ENCODE data around the gene NGRN.
A peak's percentile ranks its signal among the peaks of the same experiment; 100 is the strongest.
"Not testable (repeated sequence)": the region's sequence is repeated elsewhere in the genome, so short reads cannot be mapped to it uniquely, and the experiment has no call there.

Gene NGRN

DNA sequence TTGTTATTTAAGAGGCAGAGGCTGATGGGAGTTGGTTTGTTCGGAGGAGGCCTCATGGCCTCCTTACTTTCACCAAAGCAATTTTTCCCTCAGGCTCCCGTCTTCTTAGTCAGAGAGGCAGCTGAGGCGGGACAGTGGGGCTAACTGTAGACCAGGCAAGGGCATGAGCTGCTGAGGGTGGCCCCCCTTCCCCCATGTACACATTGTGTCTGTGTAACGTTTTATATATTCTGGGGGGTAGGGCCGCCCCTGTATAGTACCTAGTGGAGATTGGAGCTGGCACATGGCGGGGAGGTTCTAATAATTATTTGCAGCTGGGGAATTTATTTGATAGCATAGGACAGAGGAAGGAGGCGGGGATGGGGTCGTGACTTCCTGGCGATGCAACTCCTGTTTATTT lies 35.1 kb downstream of the NGRN start:
- TF ChIP-seq, protein P1, sequence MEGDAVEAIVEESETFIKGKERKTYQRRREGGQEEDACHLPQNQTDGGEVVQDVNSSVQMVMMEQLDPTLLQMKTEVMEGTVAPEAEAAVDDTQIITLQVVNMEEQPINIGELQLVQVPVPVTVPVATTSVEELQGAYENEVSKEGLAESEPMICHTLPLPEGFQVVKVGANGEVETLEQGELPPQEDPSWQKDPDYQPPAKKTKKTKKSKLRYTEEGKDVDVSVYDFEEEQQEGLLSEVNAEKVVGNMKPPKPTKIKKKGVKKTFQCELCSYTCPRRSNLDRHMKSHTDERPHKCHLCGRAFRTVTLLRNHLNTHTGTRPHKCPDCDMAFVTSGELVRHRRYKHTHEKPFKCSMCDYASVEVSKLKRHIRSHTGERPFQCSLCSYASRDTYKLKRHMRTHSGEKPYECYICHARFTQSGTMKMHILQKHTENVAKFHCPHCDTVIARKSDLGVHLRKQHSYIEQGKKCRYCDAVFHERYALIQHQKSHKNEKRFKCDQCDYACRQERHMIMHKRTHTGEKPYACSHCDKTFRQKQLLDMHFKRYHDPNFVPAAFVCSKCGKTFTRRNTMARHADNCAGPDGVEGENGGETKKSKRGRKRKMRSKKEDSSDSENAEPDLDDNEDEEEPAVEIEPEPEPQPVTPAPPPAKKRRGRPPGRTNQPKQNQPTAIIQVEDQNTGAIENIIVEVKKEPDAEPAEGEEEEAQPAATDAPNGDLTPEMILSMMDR (IDR thresholded peaks at IDR 0.05; ENCODE audit: low read depth, low read length) = no peak

DNA sequence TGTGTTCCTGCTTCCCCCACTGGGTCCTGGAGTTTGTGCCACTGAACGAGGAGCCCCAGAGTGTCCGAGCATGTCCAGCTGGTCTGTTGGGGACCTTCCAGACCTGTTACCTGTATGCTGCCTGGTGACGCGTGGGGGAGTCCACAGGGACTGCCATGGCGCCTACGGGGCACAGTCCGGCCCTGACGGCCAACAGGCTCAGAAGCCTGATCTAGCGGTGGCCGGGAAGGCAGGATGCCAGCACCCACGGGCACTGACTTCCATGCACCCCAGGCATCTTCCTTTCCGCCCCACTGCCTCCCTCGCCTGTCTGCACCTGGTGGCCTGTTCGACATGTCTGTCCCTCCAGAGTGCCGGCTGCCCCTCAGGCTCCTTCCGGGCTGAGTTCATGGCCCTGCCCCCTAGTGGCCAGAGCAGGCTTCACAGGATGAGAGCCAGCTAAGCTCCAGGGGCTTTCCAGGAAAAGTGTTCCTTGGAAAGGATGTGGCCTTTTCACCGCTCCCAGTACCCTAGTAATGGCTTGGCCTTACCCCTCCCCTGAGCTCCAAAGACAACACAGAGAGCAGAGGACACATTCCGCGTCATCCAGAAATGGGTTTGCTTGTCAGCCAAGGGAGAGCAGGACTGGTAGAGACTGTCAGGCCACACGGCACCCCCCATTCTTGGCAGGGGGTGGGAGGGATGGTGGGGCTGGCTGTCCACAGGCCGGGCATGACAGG lies 35.7 kb downstream of the NGRN start:
- no peak overlapping the region for H3K4me3 ChIP-seq (ENCODE audit: low read depth, low read length)
- TF ChIP-seq, protein P1 (IDR thresholded peaks at IDR 0.05; ENCODE audit: low read depth, low read length) = peak; percentile 91

More for the DNA sequence above, 35.1 kb downstream of the NGRN start:
- no peak overlapping the region for H3K4me3 ChIP-seq (ENCODE audit: low read depth, low read length)

DNA sequence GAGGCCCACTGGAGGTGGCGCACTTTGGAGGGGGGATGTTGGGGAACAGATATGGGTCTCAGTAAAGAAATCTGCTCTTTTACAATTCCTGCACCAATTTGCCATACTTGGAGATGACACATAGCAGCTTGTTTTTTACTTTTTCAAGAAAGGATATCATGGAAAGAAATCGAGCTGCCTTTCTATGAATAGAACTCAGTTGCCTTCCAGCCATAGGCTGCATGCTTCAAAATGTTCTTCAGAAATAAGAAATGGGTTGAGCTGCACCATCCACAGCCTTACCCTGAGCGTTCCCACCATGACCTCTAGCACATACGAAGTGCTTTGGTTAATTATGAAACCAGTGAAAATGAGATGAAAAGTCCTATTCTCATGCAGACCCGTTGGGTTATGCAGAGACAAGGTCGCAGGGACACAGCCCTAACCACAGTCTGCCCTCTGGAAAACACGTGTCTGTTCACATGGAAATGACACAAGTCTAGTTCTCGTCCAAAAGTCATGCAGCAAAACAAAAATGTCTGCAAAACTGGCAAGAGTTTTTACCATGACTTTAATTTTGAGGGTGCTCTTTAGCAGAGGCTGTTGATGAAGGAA lies 36.3 kb downstream of the NGRN start:
- H3K4me3 ChIP-seq (ENCODE audit: low read depth, low read length) = no peak overlapping the region
- TF ChIP-seq, protein P1 (IDR thresholded peaks at IDR 0.05; ENCODE audit: low read depth, low read length) = no peak

DNA sequence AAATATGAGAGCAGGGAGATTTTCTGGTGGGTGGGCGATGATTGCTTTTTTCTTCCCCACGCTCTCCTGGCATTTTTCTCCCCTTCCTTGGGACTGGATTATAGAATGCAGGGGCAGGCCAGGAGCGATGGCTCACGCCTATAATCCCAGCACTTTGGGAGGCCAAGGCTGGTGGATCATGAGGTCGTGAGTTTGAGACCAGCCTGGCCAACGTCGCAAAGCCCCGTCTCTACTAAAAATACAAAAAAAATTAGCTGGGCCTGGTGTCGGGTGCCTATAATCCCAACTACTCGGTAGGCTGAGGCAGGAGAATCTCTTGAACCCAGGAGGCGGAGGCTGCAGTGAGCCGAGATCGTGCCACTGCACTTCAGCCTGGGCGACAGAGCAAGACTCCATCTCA lies 39.9 kb downstream of the NGRN start:
- H3K4me3 ChIP-seq (ENCODE audit: low read depth, low read length) = not testable (repeated sequence)

DNA sequence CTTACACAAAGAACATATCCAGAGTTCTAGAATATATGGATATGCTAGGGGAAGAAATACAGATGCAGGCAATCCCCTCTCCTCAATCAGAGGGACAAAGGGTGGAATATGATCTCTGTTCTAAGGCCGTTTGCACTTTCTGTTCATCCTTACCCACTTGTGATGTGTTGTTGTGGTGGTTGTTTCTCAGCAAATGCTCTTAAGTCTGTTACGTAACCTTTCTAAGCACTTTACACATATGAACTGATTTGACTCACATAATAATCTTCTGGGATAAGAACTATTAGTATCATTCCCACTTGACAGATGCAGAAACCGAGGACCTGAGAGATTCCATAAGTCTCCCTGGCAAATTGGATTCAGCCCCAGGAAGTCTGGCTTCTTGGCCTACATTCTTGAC lies 40.5 kb downstream of the NGRN start:
- TF ChIP-seq, protein P1 (IDR thresholded peaks at IDR 0.05; ENCODE audit: low read depth, low read length) = no peak
- no peak overlapping the region for H3K4me3 ChIP-seq (ENCODE audit: low read depth, low read length)

DNA sequence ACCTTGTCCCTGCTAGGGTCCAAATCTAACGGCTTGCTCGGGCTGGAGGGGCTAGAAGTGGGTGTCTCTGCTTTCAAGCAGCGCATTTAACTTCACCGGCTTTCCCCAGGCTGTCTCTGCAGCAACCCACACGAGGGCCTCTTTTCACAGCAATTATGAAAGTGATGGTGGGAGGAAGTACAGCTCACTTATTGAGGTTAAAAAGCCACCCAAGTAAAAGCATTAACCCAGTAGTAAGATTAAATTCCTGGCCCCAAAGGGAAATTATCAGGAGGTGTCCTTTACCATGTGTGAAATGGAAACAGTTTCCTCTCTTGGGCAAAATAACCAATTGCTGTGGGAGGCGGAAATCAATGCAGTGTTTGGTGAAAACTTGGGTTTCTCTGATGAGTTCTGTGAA lies 41.1 kb downstream of the NGRN start:
- TF ChIP-seq, protein P1 (IDR thresholded peaks at IDR 0.05; ENCODE audit: low read depth, low read length) = no peak

DNA sequence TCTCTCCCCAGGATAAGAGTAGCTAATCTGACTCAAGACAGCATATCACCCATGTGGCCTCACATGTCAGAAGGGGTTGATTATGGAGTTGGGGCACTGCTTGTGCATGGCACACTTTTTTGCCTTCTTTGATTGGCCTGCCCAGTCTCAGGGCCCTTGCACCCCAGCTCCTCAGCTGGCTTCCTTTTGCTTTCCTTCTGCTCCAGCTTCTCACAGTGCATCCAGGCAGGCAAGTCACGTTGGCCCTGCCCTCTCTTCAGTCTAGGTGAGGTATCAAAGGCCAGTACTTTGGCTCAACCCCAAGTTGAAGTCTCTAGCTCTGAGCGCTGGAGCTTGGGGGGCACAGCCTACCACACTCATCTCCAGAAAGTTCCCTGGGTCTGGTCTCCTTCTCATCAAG lies 42.2 kb downstream of the NGRN start:
- H3K4me3 ChIP-seq (ENCODE audit: low read depth, low read length) = no peak overlapping the region

More for the DNA sequence above, 41.1 kb downstream of the NGRN start:
- no peak overlapping the region for H3K4me3 ChIP-seq (ENCODE audit: low read depth, low read length)

More for the DNA sequence above, 42.2 kb downstream of the NGRN start:
- TF ChIP-seq, protein P1 (IDR thresholded peaks at IDR 0.05; ENCODE audit: low read depth, low read length) = no peak

Data from WI38 (cell line).